DND-41 (cell line): ENCODE measurements around the gene CIZ1.
"Not testable (repeated sequence)": the region's sequence is repeated elsewhere in the genome, so short reads cannot be mapped to it uniquely, and the experiment has no call there.

ENCODE experiments used
- ATAC-seq: fragments of 200-7000 bp; cut with Tn5 transposase; 3 replicates; pipeline ENCODE4 v1.9.1; 2021; ENCODE audit warnings: low read depth; ENCODE audit not compliant: insufficient read depth
- DNase-seq: peaks from one replicate; pipeline ENCODE4 v3.0.0-alpha.2; 2020
- H2AFZ ChIP-seq: 2 replicates; pipeline ENCODE4 v1.6.0; 2012; ENCODE audit warnings: low read depth, low read length
- H3K27ac ChIP-seq: 2 replicates; pipeline ENCODE4 v1.5.1; 2012; ENCODE audit warnings: low read length, inconsistent platforms
- H3K27me3 ChIP-seq: fragments of 200-600 bp; sonication (generic); 2 replicates; pipeline ENCODE4 v1.6.0; 2012; ENCODE audit warnings: low read length, mild to moderate bottlenecking, inconsistent platforms; ENCODE audit not compliant: insufficient read depth, poor library complexity
- H3K36me3 ChIP-seq: 2 replicates; pipeline ENCODE4 v1.5.1; 2012; ENCODE audit warnings: low read length, inconsistent platforms; ENCODE audit not compliant: insufficient read depth
- H3K4me1 ChIP-seq: 2 replicates; pipeline ENCODE4 v1.5.1; 2012; ENCODE audit warnings: mild to moderate bottlenecking, low read length; ENCODE audit not compliant: insufficient read depth
- H3K4me2 ChIP-seq: 2 replicates; pipeline ENCODE4 v1.6.0; 2012; ENCODE audit warnings: mild to moderate bottlenecking, moderate library complexity, low read length, inconsistent platforms; ENCODE audit not compliant: insufficient read depth
- H3K4me3 ChIP-seq, 2 experiments: fragments of 200-600 bp in 1 of 2; shearing (Covaris generic) in 1 of 2; 2 replicates each; pipeline ENCODE4 v1.5.1; 2012 to 2016; ENCODE audit warnings: inconsistent platforms in 2 of 2, low read length in 2 of 2, mild to moderate bottlenecking in 2 of 2, low read depth in 1 of 2, moderate library complexity in 1 of 2
- H3K79me2 ChIP-seq: 2 replicates; pipeline ENCODE4 v1.6.0; 2012; ENCODE audit warnings: low read length, inconsistent platforms; ENCODE audit not compliant: insufficient read depth
- H3K9ac ChIP-seq: 2 replicates; pipeline ENCODE4 v1.6.0; 2012; ENCODE audit warnings: low read depth, mild to moderate bottlenecking, inconsistent platforms, low read length, moderate library complexity
- H3K9me3 ChIP-seq: 2 replicates; pipeline ENCODE4 v1.5.1; 2012; ENCODE audit warnings: low read length, moderate library complexity, mild to moderate bottlenecking, inconsistent platforms; ENCODE audit not compliant: insufficient read depth, severe bottlenecking
- H4K20me1 ChIP-seq: 2 replicates; pipeline ENCODE4 v1.6.0; 2012; ENCODE audit warnings: low read length; ENCODE audit not compliant: insufficient read depth
- CTCF ChIP-seq: IDR thresholded peaks from 2 replicates; pipeline ENCODE4 v1.5.1; 2012; ENCODE audit warnings: borderline replicate concordance, low read length, moderate library complexity, mild to moderate bottlenecking; ENCODE audit not compliant: poor library complexity, severe bottlenecking; ENCODE audit errors: extremely low read depth
- EZH2 ChIP-seq: IDR thresholded peaks from 3 replicates; pipeline ENCODE4 v1.6.1; 2012; ENCODE audit warnings: borderline replicate concordance, low read depth, mild to moderate bottlenecking, moderate library complexity, low read length, inconsistent platforms; ENCODE audit not compliant: severe bottlenecking

CIZ1 gene

GRCh38 chr9:128187361-128187760, 4.0 kb downstream of the CIZ1 start:
- no peak overlapping the region for H3K9ac ChIP-seq
- H3K27me3 ChIP-seq = no peaks in the 10 kb centered on the region
- TF ChIP-seq CTCF (no peak), EZH2 (no peak)
- H3K36me3 ChIP-seq = peaks cover 44% of the 10 kb centered on the region
- DNase-seq (no peak), ATAC-seq (no peak)
- no peaks in the 10 kb centered on the region for H3K9me3 ChIP-seq
- H4K20me1 ChIP-seq = no peaks in the 10 kb centered on the region
- H3K4me1 ChIP-seq = peaks cover 18% of the 10 kb centered on the region
- H3K4me3 ChIP-seq = no peak overlapping the region
- no peak overlapping the region for H3K27ac ChIP-seq
- no peak overlapping the region for H2AFZ ChIP-seq
- H3K79me2 ChIP-seq = peaks cover 13% of the 10 kb centered on the region
- H3K4me2 ChIP-seq = no peak overlapping the region

- Histone ChIP-seq H2AFZ (no peak overlapping the region), H3K4me2 (no peak overlapping the region), H3K9ac (no peak overlapping the region), H3K9me3 (no peaks in the 10 kb centered on the region), H3K27ac (no peak overlapping the region), H3K79me2 (peaks cover 13% of the 10 kb centered on the region), H3K36me3 (peaks cover 45% of the 10 kb centered on the region), H3K4me3 (no peak overlapping the region), H3K27me3 (no peaks in the 10 kb centered on the region), H3K4me1 (peaks cover 12% of the 10 kb centered on the region), H4K20me1 (no peaks in the 10 kb centered on the region)
- ATAC-seq (no peak), DNase-seq (no peak)
- TF ChIP-seq CTCF (no peak), EZH2 (no peak)
These were observed 5.1 kb downstream of the CIZ1 start for GRCh38 chr9:128185979-128186965.

- Histone ChIP-seq H3K9ac (no peak overlapping the region), H2AFZ (no peak overlapping the region), H3K27ac (no peak overlapping the region), H3K79me2 (no peaks in the 10 kb centered on the region), H3K36me3 (peaks cover 63% of the 10 kb centered on the region), H3K27me3 (no peaks in the 10 kb centered on the region), H3K4me2 (no peak overlapping the region), H3K4me3 (no peak overlapping the region), H3K9me3 (peaks cover 8% of the 10 kb centered on the region), H3K4me1 (no peaks in the 10 kb centered on the region), H4K20me1 (no peaks in the 10 kb centered on the region)
- DNase-seq (no peak), ATAC-seq (no peak)
- TF ChIP-seq EZH2 (no peak), CTCF (no peak)
These were observed 8.3 kb downstream of the CIZ1 start for GRCh38 chr9:128182893-128183588.

GRCh38 chr9:128181480-128181879, 9.9 kb downstream of the CIZ1 start:
- peaks cover 71% of the 10 kb centered on the region for H3K36me3 ChIP-seq
- H3K4me1 ChIP-seq, H3K9me3 ChIP-seq, H2AFZ ChIP-seq, ATAC-seq, H3K27ac ChIP-seq, H3K4me3 ChIP-seq, H3K4me2 ChIP-seq, H3K27me3 ChIP-seq, H4K20me1 ChIP-seq, H3K9ac ChIP-seq, DNase-seq, H3K79me2 ChIP-seq: not testable (repeated sequence)
